IMR-90 (cell line): ENCODE data around the gene BANP. TPM values are rescaled to one million over a fixed set of nuclear protein-coding genes. Genes with fewer than 3 reads are reported as not detected.

ENCODE experiments used
- ATAC-seq: fragments of 200-7000 bp; cut with Tn5 transposase; 2 replicates; pipeline ENCODE4 v1.9.1; 2020; ENCODE audit warnings: low read depth, mild to moderate bottlenecking, moderate library complexity
- BruUV-seq: library from RNA; stranded (reverse); fragments of 400-500 nt; replicated peaks from 2 replicates; lab custom pipeline; 2021; lab: Mats Ljungman, UMichigan
- CTCF ChIA-PET: fragments of 300-600 bp; formaldehyde crosslinking; extraction: SDS; loops from one replicate; lab custom pipeline; 2021; ENCODE audit warnings: antibody characterized with exemption; lab: Yijun Ruan, JAX
- POLR2A ChIA-PET: fragments of 300-600 bp; sonication (Branson Sonifier 250); formaldehyde crosslinking; loops from one replicate; lab custom pipeline; 2022; ENCODE audit warnings: antibody characterized with exemption; ENCODE audit not compliant: unreplicated experiment; lab: Charles Lee
- DNase-seq: peaks from one replicate; pipeline ENCODE4 v3.0.0; 2013
- H2AFZ ChIP-seq: replicated peaks from 2 replicates; pipeline ENCODE3; 2013; ENCODE audit warnings: low read length, mild to moderate bottlenecking; ENCODE audit not compliant: poor library complexity
- H2AK5ac ChIP-seq: 2 replicates; pipeline ENCODE4 v1.6.1; 2013; ENCODE audit warnings: low read depth, low read length, inconsistent platforms
- H2AK9ac ChIP-seq: replicated peaks from 2 replicates; pipeline ENCODE3; 2013; ENCODE audit warnings: mild to moderate bottlenecking, low read depth, low read length, moderate library complexity; ENCODE audit not compliant: poor library complexity
- H2BK120ac ChIP-seq: 2 replicates; pipeline ENCODE4 v1.6.1; 2013; ENCODE audit warnings: low read depth, low read length, inconsistent platforms
- H2BK15ac ChIP-seq: 3 replicates; pipeline ENCODE4 v1.6.1; 2013; ENCODE audit warnings: low read depth, low read length, inconsistent platforms
- H2BK20ac ChIP-seq: 2 replicates; pipeline ENCODE4 v1.6.1; 2013; ENCODE audit warnings: low read depth, mild to moderate bottlenecking, inconsistent platforms, low read length, moderate library complexity
- H2BK5ac ChIP-seq: 2 replicates; pipeline ENCODE4 v1.6.1; 2013; ENCODE audit warnings: mild to moderate bottlenecking, low read depth, low read length, inconsistent platforms; ENCODE audit not compliant: poor library complexity, severe bottlenecking
- H3K14ac ChIP-seq: replicated peaks from 2 replicates; pipeline ENCODE4 v1.6.1; 2013; ENCODE audit warnings: low read depth, low read length, inconsistent platforms
- H3K18ac ChIP-seq: 2 replicates; pipeline ENCODE4 v1.6.1; 2013; ENCODE audit warnings: low read depth, low read length, control low read depth
- H3K23ac ChIP-seq: 2 replicates; pipeline ENCODE4 v1.6.1; 2013; ENCODE audit warnings: low read depth, low read length, inconsistent platforms
- H3K27ac ChIP-seq: 2 replicates; pipeline ENCODE4 v1.5.1; 2013; ENCODE audit warnings: mild to moderate bottlenecking, control low read depth, low read length; ENCODE audit not compliant: insufficient read depth
- H3K27me3 ChIP-seq: 2 replicates; pipeline ENCODE4 v1.6.1; 2013; ENCODE audit warnings: low read length; ENCODE audit not compliant: control insufficient read depth, insufficient read depth
- H3K36me3 ChIP-seq: 2 replicates; pipeline ENCODE4 v1.6.1; 2013; ENCODE audit warnings: low read length, mixed read lengths; ENCODE audit not compliant: control insufficient read depth, insufficient read depth
- H3K4ac ChIP-seq: 2 replicates; pipeline ENCODE4 v1.6.1; 2013; ENCODE audit warnings: low read depth, low read length, inconsistent platforms
- H3K4me1 ChIP-seq: 2 replicates; pipeline ENCODE4 v1.6.1; 2013; ENCODE audit warnings: low read length, mixed read lengths; ENCODE audit not compliant: control insufficient read depth, insufficient read depth
- H3K4me2 ChIP-seq: 2 replicates; pipeline ENCODE4 v1.6.1; 2013; ENCODE audit warnings: low read depth, mild to moderate bottlenecking, control low read depth, low read length, moderate library complexity
- H3K4me3 ChIP-seq: 2 replicates; pipeline ENCODE4 v1.5.1; 2013; ENCODE audit warnings: low read depth, mild to moderate bottlenecking, control low read depth, low read length, moderate library complexity; ENCODE audit not compliant: insufficient read depth
- H3K56ac ChIP-seq: 2 replicates; pipeline ENCODE4 v1.6.1; 2013; ENCODE audit warnings: low read length, inconsistent platforms; ENCODE audit not compliant: insufficient read depth; ENCODE audit errors: extremely low read depth
- H3K79me1 ChIP-seq, 2 experiments: 2 replicates each; pipeline ENCODE4 v1.6.1; 2013; ENCODE audit warnings: low read length in 2 of 2, inconsistent platforms in 1 of 2, low read depth in 1 of 2
- H3K9ac ChIP-seq: 2 replicates; pipeline ENCODE4 v1.6.1; 2013; ENCODE audit warnings: low read depth, low read length, control low read depth
- H3K9me1 ChIP-seq: 2 replicates; pipeline ENCODE4 v1.6.1; 2013; ENCODE audit warnings: low read length, inconsistent platforms; ENCODE audit not compliant: insufficient read depth
- H3K9me3 ChIP-seq: 2 replicates; pipeline ENCODE4 v1.6.1; 2013; ENCODE audit warnings: low read length; ENCODE audit not compliant: control insufficient read depth, insufficient read depth
- H4K20me1 ChIP-seq: 2 replicates; pipeline ENCODE4 v1.6.1; 2013; ENCODE audit warnings: low read length, inconsistent platforms; ENCODE audit not compliant: insufficient read depth
- H4K5ac ChIP-seq: 2 replicates; pipeline ENCODE4 v1.6.1; 2013; ENCODE audit warnings: mild to moderate bottlenecking, low read depth, low read length, control low read depth
- H4K8ac ChIP-seq, 2 experiments: 2 replicates each; pipeline ENCODE4 v1.6.1; 2013; ENCODE audit warnings: low read depth in 2 of 2, low read length in 2 of 2, control low read depth in 1 of 2, inconsistent platforms in 1 of 2
- H4K91ac ChIP-seq: 2 replicates; pipeline ENCODE4 v1.6.1; 2013; ENCODE audit warnings: low read depth, low read length, inconsistent platforms; ENCODE audit not compliant: insufficient read depth
- CHD1 ChIP-seq: IDR thresholded peaks from 2 replicates; pipeline ENCODE4 v1.6.1; 2012; ENCODE audit warnings: low read depth, low read length, improper control_type of control experiment
- CTCF ChIP-seq: conservative IDR thresholded peaks from 2 replicates; pipeline ENCODE4 v1.5.1; 2012; ENCODE audit warnings: mild to moderate bottlenecking, low read depth, low read length, improper control_type of control experiment
- RFX5 ChIP-seq: IDR thresholded peaks from 2 replicates; pipeline ENCODE4 v1.8.0; 2012; ENCODE audit warnings: low read depth, mild to moderate bottlenecking, low read length, moderate library complexity
- WGBS, 2 experiments: methylation state at CpG; one replicate each; pipeline versions ENCODE4 v1.1.5 to v1.1.7; 2013; ENCODE audit warnings: missing lambda C conversion rate in 2 of 2; ENCODE audit not compliant: insufficient read length in 1 of 2; ENCODE audit errors: extremely low coverage in 2 of 2; 5-methylcytosine and 5-hydroxymethylcytosine counted together
- dilution Hi-C: fragments of 300-500 bp; cut with HindIII; formaldehyde crosslinking; loops from one replicate; pipeline ENCODE4 v1.14.3; 2018; ENCODE audit warnings: low sequenced_read_pairs; ENCODE audit not compliant: unreplicated experiment
- in situ Hi-C: fragments of 300-500 bp; cut with MboI; formaldehyde crosslinking; loops from 3 replicates; pipeline ENCODE4 v1.14.3; 2019; ENCODE audit warnings: low sequenced_read_pairs, inconsistent platforms, mixed read lengths
- intact Hi-C: fragments of 100-400 bp; cut with micrococcal nuclease; formaldehyde crosslinking; loops from 2 replicates; pipeline ENCODE4 v1.10.0; 2022
- polyA plus RNA-seq, 3 experiments: library from polyadenylated mRNA; depleted of rRNA; stranded (reverse); fragments of >200 nt; gene quantifications; 2 replicates each; pipeline ENCODE4 v1.2.3, GENCODE V29; 2012; ENCODE audit warnings: low replicate concordance in 1 of 3
- total RNA-seq: library from RNA; depleted of rRNA; stranded (reverse); fragments of >200 nt; gene quantifications from 2 replicates; pipeline ENCODE4 v1.2.3, GENCODE V29; 2012

Gene BANP
- total and polyA plus RNA-seq, 2 of the 4 experiments (the other 2 are of a cell fraction): 17.4 to 17.9 TPM

GRCh38 chr16:88049561-88050545 lies 98.6 kb downstream of the BANP start:
- Histone ChIP-seq H3K9me1 (no peaks in the 10 kb centered on the region; the same call in 1 of the 2 replicates), H2AFZ (no peak overlapping the region), H4K91ac (no peak overlapping the region), H2AK5ac (no peak overlapping the region), H3K27me3 (no peaks in the 10 kb centered on the region), H2BK15ac (no peak overlapping the region), H2BK20ac (no peak overlapping the region), H3K4me2 (no peak overlapping the region), H2BK5ac (no peak overlapping the region), H2AK9ac (no peak overlapping the region), H3K79me1 (peaks cover 0 to 4% of the 10 kb centered on the region in 2 experiments; a peak in 1 of 4 replicates), H3K9me3 (no peaks in the 10 kb centered on the region), H3K36me3 (peaks cover 17% of the 10 kb centered on the region), H4K8ac (no peak overlapping the region), H2BK120ac (no peak overlapping the region), H4K20me1 (no peaks in the 10 kb centered on the region), H3K9ac (no peak overlapping the region), H4K5ac (no peak overlapping the region), H3K56ac (no peak overlapping the region), H3K4ac (no peak overlapping the region), H3K14ac (no peak overlapping the region), H3K4me1 (peaks cover 2% of the 10 kb centered on the region; the same call in 1 of the 2 replicates), H3K4me3 (no peak overlapping the region), H3K27ac (no peak overlapping the region), H3K18ac (no peak overlapping the region), H3K23ac (no peak overlapping the region)
- ChIA-PET CTCF (no interaction called here), POLR2A (no interaction called here)
- no TSS peak for BruUV-seq
- 89% methylated on average over 12 of the region's 25 CpGs; no CpG with 5 or more reads in 1 of the 2 experiments for WGBS, 2 experiments
- in situ Hi-C loops: no loop called here
- dilution Hi-C loops: no loop called here
- ATAC-seq: no peak
- DNase-seq: no peak
- TF ChIP-seq CTCF (no peak), CHD1 (no peak), RFX5 (no peak)
- intact Hi-C loops: no loop called here
